Fibroblast of skin of left quadriceps (primary cell): ENCODE results near the gene FARP2.
"Not testable (repeated sequence)": the region's sequence is repeated elsewhere in the genome, so short reads cannot be mapped to it uniquely, and the experiment has no call there.

Experiments used
- DNase-seq, 2 experiments: peaks; one replicate each; pipeline ENCODE4 v3.0.0-alpha.2; 2013; ENCODE audit warnings: low read depth in 2 of 2

The FARP2 gene

DNA sequence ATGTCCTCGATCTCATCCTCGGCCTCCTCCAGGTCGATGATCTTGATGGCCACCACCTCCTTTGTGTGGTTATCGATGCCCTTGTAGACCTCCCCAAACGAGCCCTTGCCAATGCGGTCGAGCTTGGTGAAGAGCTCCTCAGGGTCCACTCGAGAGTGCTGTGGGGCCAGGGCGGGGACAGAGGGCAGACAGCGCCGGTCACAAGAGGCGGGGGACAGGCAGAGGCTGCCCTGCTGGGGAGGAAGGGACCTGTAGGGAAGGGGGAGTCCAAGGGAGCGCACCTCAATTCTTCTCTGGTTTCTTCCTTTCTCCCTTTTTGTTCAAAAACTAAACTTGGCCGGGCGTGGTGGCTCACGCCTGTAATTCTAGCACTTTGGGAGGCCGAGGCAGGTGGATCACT is 145.5 kb downstream of the FARP2 start:
- DNase-seq, result no peak

DNA sequence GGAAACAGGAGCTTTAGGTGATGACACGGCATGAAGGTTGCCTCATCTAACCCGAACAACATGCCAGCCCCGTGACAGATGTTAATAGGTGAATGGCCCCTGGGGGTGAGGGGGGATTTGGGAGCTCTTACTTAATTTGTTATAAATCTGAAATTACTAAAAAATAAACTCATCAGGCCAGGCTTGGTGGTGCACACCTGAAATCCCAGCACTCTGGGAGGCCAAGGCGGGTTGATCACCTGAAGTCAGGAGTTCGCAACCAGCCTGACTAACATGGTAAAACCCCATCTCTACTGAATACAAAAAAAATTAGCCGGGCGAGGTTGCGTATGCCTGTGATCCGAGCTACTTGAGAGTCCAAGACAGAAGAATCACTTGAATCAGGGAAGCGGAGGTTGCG is 146.2 kb downstream of the FARP2 start:
- DNase-seq, result no peak

GRCh38 chr2:241503776-241504392 is 147.8 kb downstream of the FARP2 start:
- DNase-seq, result no peak

- DNase-seq, result no peak
These were observed 149.1 kb downstream of the FARP2 start for GRCh38 chr2:241505086-241505780.

DNA sequence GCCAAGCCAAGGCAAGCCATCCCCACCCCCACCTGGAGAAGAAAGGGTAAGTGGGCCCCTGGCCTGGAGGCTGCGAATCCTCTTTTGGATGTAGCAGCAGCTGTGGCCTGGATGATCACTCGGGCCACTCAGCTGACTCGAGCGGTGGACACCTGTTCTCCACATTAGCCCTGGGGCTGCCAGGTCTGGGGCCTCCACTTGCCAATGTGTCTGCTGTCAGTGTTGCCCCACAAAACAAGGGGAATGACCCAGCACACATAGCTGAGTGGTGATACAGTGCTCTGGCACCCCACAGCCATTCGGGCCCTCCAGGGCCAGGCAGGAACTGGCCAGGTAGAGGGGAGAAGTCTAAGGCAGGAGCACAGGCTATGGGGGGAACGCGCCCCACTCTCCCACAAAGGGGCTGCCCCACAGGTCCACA is 149.7 kb downstream of the FARP2 start:
- no peak for DNase-seq

GRCh38 chr2:241506317-241506716 is 150.2 kb downstream of the FARP2 start:
- DNase-seq, result not testable (repeated sequence)

GRCh38 chr2:241506793-241507429 is 150.8 kb downstream of the FARP2 start:
- no peak for DNase-seq

GRCh38 chr2:241507430-241508239 is 151.6 kb downstream of the FARP2 start:
- no peak for DNase-seq

DNA sequence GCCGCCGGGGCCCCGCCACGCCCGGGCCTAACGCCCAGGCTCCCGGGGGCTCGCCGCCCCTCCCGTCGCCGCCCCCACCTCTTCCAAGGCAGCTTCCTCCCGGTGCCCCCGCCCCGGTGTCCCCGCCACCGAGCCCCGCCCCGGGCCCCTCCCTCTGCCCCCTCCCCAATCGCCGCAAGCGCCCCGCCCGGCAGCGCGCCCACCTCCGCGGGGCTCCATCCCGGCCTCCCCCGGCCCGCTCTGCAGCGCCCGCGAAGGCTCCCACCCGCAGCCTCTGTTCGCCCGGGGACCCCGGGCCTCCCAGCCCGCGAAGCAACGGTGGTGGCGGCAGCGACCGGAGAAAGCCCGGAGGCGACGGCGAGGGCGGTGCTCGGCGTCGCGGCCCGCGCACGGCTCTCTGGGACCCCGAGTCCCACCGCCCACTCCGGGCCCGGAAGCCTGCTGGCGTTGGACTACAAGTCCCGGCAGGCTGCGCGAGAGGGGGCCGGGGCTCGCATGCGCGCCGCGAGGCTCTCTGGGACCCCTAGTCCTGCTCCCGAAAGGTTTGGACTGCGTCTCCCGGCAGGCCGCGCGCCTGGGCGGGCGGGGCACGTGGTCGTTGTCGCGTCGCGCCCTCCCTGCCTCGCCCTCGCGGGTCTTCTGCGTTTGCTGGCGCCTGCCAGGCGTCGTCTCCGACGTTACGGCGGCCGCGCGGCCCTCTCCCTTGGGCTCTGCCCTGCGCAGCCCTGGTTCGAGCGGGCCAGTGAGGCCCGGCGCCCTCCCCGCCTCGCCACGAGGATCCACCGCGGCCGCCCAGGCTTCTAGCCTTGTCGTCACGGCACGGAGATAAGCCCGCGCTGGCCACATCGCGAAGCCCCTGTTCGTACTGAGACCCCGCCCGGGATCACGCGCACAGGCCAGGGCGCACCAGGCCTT is 152.4 kb downstream of the FARP2 start, which contains the start of gene STK25:
Gene STK25 (minus strand): TSS at position 345 of the 915 bp plus-strand sequence. CDS start 549 bp downstream, outside the sequence.
- peak; percentile 96 for DNase-seq

DNA sequence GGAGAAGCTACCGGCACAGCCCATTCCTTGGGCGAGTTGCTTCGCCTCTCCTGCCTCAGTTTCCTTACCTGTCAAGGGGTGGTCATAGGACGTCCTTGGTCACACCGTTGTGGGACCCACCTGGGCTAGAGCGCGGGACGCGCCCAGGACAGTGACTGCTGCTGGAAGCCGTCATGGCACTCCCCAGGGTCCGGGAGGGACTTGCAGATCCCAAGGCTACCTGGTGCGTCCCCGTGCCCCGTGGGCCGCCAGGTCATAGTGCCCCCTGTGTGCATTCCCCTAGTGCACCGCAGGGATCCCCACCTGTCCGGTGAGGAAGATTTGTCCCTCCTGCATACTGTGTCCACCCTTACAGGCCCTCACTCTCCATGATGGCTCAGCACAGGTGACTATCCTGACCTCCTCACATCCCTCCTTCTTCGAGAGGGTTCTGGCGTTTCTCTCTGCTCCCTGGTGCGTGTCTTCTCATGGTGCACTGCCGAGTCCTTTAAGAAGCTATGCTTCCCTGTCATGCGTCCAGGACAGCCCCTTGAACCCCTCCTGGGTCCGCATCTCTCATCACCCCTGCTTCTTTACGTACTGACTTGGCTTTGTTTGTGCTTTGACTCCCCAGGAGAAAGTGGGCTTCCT is 153.2 kb downstream of the FARP2 start:
- DNase-seq, result no peak

- no peak for DNase-seq
These were observed 155.1 kb downstream of the FARP2 start for GRCh38 chr2:241511091-241511741.

DNA sequence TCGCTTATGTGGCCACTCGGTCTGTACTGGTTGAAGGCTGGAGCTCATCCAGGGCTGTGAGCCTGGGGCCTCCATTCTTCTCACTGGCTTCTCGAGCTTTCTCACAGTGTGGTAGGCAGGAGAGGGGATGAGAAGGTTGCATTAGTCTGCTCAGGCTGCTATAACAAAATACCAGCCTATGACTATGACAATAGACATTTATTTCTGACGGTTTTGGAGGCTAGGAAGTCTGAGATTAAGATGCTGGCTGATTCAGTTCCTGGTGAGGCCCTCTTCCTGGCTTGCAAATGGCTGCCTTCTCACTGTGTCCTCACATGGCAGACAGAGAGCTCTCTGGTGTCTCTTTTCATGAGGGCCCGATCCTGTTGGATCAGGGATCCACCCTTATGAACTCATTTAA is 158.5 kb downstream of the FARP2 start:
- DNase-seq, result no peak

DNA sequence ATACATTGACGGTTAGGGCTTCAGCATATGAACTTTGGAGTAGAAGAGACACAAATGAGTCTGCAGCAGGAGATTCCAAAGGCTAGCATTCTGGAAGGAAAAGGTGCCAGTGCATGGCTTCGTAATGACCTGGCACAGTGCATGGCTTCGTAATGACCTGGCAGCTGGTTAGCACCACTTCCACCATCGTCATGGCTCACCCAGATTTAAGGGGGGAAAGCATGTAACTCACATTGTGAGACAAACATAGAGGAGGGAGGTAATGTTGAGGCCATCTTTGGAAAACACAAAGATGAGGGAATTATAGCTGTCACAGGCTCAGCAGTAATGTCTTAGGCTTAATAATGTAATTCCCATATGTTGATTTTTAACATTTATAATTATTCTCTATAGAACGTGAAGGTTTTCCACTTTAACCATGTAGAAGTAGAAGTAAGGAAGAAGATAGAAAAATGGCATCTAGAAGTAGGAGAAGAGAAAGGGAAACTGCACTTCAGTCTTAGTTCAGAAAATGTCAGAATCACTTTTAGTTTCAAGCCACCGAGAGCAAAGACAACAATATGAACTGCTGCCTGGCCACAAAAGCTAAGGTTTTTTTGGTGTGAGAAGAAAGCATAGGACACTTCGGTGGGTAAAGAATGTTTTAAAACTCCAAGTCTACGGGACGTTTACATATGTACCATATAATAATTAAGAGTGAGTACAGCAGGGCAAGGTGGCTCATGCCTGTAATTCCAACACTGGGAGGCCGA is 159.1 kb downstream of the FARP2 start:
- no peak for DNase-seq

DNA sequence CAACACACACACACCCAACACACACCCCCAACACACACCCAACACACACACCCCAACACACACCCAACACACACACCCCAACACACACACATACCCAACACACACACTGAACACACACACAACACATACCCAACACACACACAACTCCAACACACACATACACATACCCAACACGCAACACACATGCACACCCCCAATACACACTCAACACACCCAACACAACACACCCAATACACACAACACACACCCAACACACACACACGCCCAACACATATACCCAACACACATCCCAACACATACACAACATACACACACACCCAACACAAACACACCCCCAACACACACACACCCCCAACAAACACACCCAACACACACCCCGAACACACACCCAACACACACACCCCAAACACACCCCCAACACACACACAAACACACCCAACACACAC is 160.5 kb downstream of the FARP2 start:
- no peak for DNase-seq

DNA sequence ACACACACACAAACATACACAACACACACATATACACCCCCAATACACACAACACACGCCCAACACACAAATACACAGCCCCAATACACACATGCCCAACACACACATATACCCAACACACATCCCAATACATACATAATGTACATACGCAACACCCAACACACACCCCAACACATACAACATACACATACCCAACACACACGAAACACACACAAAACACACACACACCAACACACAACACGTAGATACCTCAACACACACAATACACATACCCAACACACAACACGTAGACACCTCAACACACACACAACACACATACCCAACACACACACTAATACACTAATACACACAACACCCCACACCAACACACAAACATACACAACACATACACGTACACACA is 161.2 kb downstream of the FARP2 start:
- no peak for DNase-seq

- DNase-seq, result no peak
These were observed 163.6 kb downstream of the FARP2 start for GRCh38 chr2:241519669-241520068.

DNA sequence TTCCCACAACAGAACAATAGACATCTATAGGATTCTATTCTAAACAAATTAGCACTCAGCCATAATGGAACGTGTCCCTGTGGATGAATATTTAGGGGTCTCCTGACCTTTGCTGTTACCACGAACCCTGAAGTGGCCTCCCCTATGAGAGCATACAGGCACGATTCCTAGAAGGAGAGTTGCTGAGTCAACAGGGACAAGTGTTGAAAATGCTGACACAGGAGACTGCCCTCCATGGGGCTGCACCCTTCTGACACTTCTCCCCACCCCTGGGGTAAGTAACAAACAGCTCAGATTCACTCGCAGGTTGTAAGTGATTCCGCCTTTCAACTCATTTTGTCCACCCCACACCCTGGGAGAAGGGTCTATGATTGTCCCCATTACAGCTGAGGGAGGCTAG is 166.4 kb downstream of the FARP2 start:
- DNase-seq, result no peak

DNA sequence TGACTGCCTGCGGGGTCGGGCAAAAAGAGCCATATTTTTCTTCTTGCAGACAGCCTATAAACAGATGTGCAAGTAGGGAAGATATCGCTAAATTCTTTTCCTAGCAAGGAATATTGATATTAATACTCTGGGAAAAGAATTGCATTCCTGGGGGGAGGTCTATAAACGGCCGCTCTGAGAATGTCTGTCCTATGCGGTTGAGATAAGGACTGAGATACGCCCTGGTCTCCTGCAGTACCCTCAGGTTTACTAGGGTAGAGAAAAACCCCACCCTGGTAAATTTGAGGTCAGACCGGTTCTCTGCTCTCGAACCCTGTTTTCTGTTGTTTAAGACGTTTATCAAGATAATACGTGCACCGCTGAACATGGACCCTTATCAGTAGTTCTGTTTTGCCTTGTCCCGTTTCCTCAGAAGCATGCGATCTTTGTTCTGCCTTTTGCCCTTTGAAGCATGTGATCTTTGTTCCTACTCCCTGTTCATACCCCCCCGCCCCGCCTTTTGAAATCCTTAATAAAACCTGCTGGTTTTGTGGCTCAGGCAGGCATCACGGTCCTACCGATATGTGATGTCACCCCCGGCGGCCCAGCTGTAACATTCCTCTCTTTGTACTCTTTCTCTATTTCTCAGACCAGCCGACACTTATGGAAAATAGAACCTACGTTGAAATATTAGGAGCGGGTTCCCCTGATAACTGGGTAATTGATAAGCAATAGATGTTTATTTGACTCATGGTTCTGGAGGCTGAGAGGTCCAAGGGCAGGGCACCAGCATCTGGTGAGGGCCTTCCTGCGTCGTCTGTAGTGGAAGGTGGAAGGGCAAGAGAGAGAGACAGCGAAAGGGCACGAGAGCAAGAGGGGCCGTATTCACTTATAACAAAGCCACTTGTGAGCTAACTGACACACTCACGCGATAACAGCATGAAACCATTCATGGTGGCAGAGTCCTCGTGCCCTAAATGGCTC is 170.0 kb downstream of the FARP2 start:
- DNase-seq, result not testable (repeated sequence)
